HG03457 (cell line): Measurements from ENCODE around the gene HMGN5.
A peak's percentile ranks its signal among the peaks of the same experiment; 100 is the strongest.

Experiments used
- ATAC-seq: cut with Tn5 transposase; IDR thresholded peaks from one replicate; pipeline ENCODE4 v1.9.1; 2021; ENCODE audit warnings: moderate number of reproducible peaks; ENCODE audit not compliant: unreplicated experiment

Gene HMGN5

DNA sequence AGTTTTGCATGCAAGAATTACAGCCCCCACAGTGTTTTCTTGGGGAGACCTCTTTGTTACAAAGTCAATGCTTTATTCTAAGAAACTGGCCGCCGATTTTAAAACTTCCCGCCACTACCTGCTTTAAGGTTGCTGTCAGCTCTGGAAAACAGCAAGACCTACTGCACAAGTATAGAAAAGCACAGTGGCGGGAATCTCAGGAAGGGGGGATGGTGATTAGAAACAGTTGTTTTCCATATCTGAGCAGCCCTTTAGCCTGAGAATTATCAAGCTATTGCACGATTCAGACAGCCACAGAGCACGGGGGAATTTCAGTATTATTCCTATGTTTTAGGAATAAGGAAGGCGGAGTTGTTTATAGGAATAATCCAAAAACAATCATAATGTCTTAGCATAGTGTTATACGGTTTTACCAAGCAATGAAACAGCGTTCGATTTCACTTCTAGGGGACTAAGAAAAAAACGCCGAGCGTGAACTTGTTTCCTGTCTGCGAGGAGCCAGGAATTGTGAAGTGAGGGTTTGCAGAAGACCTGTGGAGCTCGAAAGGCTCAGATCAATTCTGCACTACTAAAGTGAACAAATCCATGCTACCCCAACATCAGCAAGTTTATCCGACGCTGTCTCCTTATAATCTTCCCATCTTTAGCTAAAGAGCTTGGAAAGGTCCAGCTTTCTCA is 81.3 kb downstream of the HMGN5 start:
- peak; percentile 21 for ATAC-seq

DNA sequence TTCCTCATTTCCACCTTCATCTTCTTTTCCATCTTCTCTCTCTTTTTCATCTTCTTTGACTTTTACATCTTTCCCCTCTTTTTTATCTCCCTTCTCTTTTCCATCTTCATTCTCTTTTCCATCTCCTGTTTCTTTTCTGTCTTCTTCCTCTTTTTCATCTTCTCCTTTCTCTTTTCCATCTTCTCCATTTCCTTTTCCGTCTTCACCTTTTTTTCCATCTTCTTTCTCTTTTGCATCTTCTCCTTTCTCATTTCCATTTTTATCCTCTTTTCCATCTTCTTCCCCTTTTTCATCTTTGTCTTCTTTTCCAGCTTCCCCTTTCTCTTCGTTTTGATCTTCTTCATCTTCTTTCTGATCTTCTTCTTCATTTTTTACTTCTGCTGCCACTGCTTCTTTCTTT is 87.0 kb downstream of the HMGN5 start:
- no peak for ATAC-seq

DNA sequence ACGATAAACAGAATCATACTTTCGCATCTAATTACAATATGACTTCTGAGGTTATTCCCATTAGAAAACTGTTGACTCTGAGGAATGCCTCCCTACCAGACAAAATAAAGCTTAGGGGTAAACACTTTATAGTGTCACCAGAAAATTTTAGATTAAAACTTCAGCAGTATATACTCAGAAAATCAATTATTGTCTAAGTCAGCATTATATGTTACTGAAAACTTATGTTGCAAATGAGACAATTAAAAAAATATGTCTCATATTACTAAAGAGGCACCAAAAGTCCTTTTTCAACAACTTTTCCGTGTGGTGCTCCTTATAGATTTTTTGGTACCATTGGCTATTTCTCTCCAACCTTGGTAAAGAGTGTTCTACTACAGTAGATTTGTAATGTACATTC is 91.4 kb downstream of the HMGN5 start:
- no peak for ATAC-seq

DNA sequence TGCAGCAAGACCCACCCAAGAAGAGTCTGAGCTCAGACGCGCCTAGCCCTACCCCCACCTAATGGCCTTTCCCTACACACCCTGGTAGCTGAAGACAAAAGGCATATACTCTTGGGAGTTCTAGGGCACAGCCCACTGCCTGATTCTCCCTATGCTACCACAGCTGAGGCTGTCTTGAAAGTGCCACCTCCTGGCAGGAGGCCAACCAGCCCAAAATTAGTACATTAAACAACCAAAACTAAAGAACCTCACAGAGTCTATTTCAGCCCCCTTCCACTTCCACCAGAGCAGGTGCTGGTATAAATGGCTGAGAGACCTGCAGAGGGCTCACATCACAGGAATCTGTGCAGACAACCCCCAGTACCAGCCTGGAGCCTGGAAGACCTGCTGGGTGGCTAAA is 119.1 kb downstream of the HMGN5 start:
- ATAC-seq, result no peak
